ENCODE measurements around the gene PHLPP1. TPM values are rescaled to one million over a fixed set of nuclear protein-coding genes. Genes with fewer than 3 reads are reported as not detected.

PHLPP1 gene
- total RNA-seq, 1 experiment from 2014 or later: 14.7 TPM

- H3K4me3 ChIP-seq (replicated peaks in 1 of 2; ENCODE audit: low read depth in 1 of 2, low read length in 2 of 2): no peak overlapping the region
- RAD21 ChIA-PET (ENCODE audit: low non-redundant PET in 1 of 2, low total read pairs in 2 of 2, uncharacterized antibody in 2 of 2, unreplicated experiment in 2 of 2): no interaction called here
- no peaks in the 10 kb centered on the region for H3K79me2 ChIP-seq (ENCODE audit: insufficient read depth, low read length)
- no peaks in the 10 kb centered on the region for H3K27me3 ChIP-seq (ENCODE audit: insufficient read depth, low read length)
- no peaks in the 10 kb centered on the region for H3K9me3 ChIP-seq (ENCODE audit: control insufficient read depth in 1 of 2, insufficient read depth in 1 of 2, low read depth in 1 of 2, low read length in 2 of 2)
- H3K9me2 ChIP-seq (ENCODE audit: insufficient read depth): no peaks in the 10 kb centered on the region
- H4K20me1 ChIP-seq (ENCODE audit: insufficient read depth): no peaks in the 10 kb centered on the region
- H2AFZ ChIP-seq (ENCODE audit: low read depth, low read length, poor library complexity, severe bottlenecking): no peak overlapping the region
- no peaks in the 10 kb centered on the region for H3K4me1 ChIP-seq (ENCODE audit: control insufficient read depth in 1 of 2, insufficient read depth in 2 of 2, low read length in 2 of 2)
- intact Hi-C loops (cut with micrococcal nuclease): no loop called here
- CTCF ChIA-PET: no interaction called here
- no peak overlapping the region for H3K27ac ChIP-seq (ENCODE audit: low read depth, low read length)
- BruUV-seq (replicated peaks): no TSS peak
- DNase-seq (ENCODE audit: low read depth, low spot score): no peak
- no peak for ATAC-seq
- no peak overlapping the region for H3K9ac ChIP-seq (ENCODE audit: low read length)
- TF ChIP-seq CEBPB (IDR thresholded peaks at IDR 0.05; ENCODE audit: low read depth) (no peak), POLR2A (IDR thresholded peaks at IDR 0.05; ENCODE audit: borderline replicate concordance, extremely low read depth, insufficient read depth, insufficient read length) (no peak), ZBTB33 (IDR thresholded peaks at IDR 0.05; ENCODE audit: extremely low read depth, insufficient replicate concordance, low read length) (no peak), SRF (IDR thresholded peaks at IDR 0.05; ENCODE audit: low read depth) (no peak), POLR2AphosphoS5 (IDR thresholded peaks at IDR 0.05; ENCODE audit: low read depth, low read length) (no peak), EGR1 (IDR thresholded peaks at IDR 0.05; ENCODE audit: low read depth) (no peak), YY1 (IDR thresholded peaks at IDR 0.05; ENCODE audit: extremely low read depth, insufficient replicate concordance, low read depth, low read length) (no peak), RAD21 (IDR thresholded peaks at IDR 0.05; ENCODE audit: low read depth) (no peak), JUND (IDR thresholded peaks at IDR 0.05) (no peak), EZH2phosphoT487 (IDR thresholded peaks at IDR 0.05; ENCODE audit: borderline replicate concordance) (no peak), ELF1 (IDR thresholded peaks at IDR 0.05; ENCODE audit: borderline replicate concordance, low read depth) (no peak), ZNF274 (IDR thresholded peaks at IDR 0.05; ENCODE audit: low read depth, low read length) (no peak), ZFX (IDR thresholded peaks at IDR 0.05) (no peak), SIN3A (IDR thresholded peaks at IDR 0.05; ENCODE audit: low read depth) (no peak)
- TF ChIP-seq, protein P1, sequence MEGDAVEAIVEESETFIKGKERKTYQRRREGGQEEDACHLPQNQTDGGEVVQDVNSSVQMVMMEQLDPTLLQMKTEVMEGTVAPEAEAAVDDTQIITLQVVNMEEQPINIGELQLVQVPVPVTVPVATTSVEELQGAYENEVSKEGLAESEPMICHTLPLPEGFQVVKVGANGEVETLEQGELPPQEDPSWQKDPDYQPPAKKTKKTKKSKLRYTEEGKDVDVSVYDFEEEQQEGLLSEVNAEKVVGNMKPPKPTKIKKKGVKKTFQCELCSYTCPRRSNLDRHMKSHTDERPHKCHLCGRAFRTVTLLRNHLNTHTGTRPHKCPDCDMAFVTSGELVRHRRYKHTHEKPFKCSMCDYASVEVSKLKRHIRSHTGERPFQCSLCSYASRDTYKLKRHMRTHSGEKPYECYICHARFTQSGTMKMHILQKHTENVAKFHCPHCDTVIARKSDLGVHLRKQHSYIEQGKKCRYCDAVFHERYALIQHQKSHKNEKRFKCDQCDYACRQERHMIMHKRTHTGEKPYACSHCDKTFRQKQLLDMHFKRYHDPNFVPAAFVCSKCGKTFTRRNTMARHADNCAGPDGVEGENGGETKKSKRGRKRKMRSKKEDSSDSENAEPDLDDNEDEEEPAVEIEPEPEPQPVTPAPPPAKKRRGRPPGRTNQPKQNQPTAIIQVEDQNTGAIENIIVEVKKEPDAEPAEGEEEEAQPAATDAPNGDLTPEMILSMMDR (IDR thresholded peaks at IDR 0.05 in 2 of 3, conservative IDR thresholded peaks at IDR 0.05 in 1 of 3; ENCODE audit: borderline replicate concordance in 1 of 3, insufficient read depth in 1 of 3, low read depth in 2 of 3, low read length in 2 of 3): no peak
- TF ChIP-seq, protein P2, sequence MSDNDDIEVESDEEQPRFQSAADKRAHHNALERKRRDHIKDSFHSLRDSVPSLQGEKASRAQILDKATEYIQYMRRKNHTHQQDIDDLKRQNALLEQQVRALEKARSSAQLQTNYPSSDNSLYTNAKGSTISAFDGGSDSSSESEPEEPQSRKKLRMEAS (IDR thresholded peaks at IDR 0.05): no peak
- no peaks in the 10 kb centered on the region; a peak in 1 of 4 replicates for H3K36me3 ChIP-seq (ENCODE audit: control insufficient read depth in 1 of 2, insufficient read depth in 2 of 2, low read length in 2 of 2)
- no peak overlapping the region for H3K4me2 ChIP-seq (ENCODE audit: low read length)
- POLR2A ChIA-PET: no interaction called here
Measured at GRCh38 chr18:62974928-62975675, 259.8 kb downstream of the PHLPP1 start.

Data from HCT116 (cell line).